Naive thymus-derived CD8-positive, alpha-beta T cell (primary cell): Measurements from ENCODE around the gene KITLG. TPM values are rescaled to one million over a fixed set of nuclear protein-coding genes. Genes with fewer than 3 reads are reported as not detected.
A peak's percentile ranks its signal among the peaks of the same experiment; 100 is the strongest.
"Not testable (repeated sequence)": the region's sequence is repeated elsewhere in the genome, so short reads cannot be mapped to it uniquely, and the experiment has no call there.

Experiments
- ATAC-seq, 2 donors: fragments of 150-1000 bp; cut with Tn5 transposase in 1 of 2; sonication (Bioruptor Pico), chemical (Tn5 transposase) in 1 of 2; 1 replicate in 1 of 2; 2 replicates in 1 of 2; pipeline ENCODE4 v1.10.0; 2021; ENCODE audit warnings: mild to moderate bottlenecking in 2 of 2, moderate library complexity in 2 of 2
- POLR2A ChIA-PET: fragments of 350-600 bp; sonication (Branson Sonifier 250); formaldehyde crosslinking; loops from one replicate; lab custom pipeline; 2021; ENCODE audit warnings: antibody characterized with exemption; lab: Charles Lee
- DNase-seq, 10 donors: peaks; one replicate each; pipeline versions ENCODE4 v3.0.0 to v3.0.0-alpha.2; 2020 to 2022
- H3K27ac Mint-ChIP-seq, 10 donors: one replicate each; pipeline ENCODE4 v1.8.0; 2020 to 2022; ENCODE audit warnings: mild to moderate bottlenecking in 10 of 10, mixed read lengths in 10 of 10, moderate library complexity in 4 of 10, inconsistent platforms in 1 of 10
- H3K27me3 Mint-ChIP-seq, 5 donors: one replicate each; pipeline ENCODE4 v1.8.0; 2021 to 2022; ENCODE audit warnings: mixed read lengths in 5 of 5
- H3K36me3 Mint-ChIP-seq, 3 donors: one replicate each; pipeline ENCODE4 v1.8.0; 2020 to 2022; ENCODE audit warnings: mixed read lengths in 3 of 3, mild to moderate bottlenecking in 2 of 3, inconsistent platforms in 1 of 3
- H3K4me1 Mint-ChIP-seq, 4 donors: one replicate each; pipeline ENCODE4 v1.8.0; 2021 to 2022; ENCODE audit warnings: mixed read lengths in 4 of 4
- H3K4me3 Mint-ChIP-seq, 10 donors: one replicate each; pipeline ENCODE4 v1.8.0; 2020 to 2022; ENCODE audit warnings: mild to moderate bottlenecking in 10 of 10, mixed read lengths in 10 of 10, moderate library complexity in 6 of 10, inconsistent platforms in 1 of 10
- H3K9me3 Mint-ChIP-seq, 9 donors: one replicate each; pipeline ENCODE4 v1.8.0; 2020 to 2022; ENCODE audit warnings: mixed read lengths in 9 of 9, mild to moderate bottlenecking in 3 of 9, inconsistent platforms in 1 of 9, moderate library complexity in 1 of 9
- polyA plus RNA-seq, 3 donors: library from polyadenylated mRNA; unstranded; fragments of 300-500 nt; fragmentation: Illumina TruSeq; gene quantifications; one replicate each; pipeline ENCODE4 v1.2.3, GENCODE V29; 2021
- total RNA-seq, 8 experiments: library from RNA in 2 of 8; stranded (reverse) in 2 of 8; gene quantifications; one replicate each; pipeline ENCODE4 v1.2.3 and lab custom pipeline; 2021 to 2026

KITLG gene
- total RNA-seq: under 1 TPM in 1 of 2 experiments, not detected in 1; 0.33 TPM
- not detected for polyA plus RNA-seq
- total RNA-seq (lab: John Stamatoyannopoulos, UW): 0 to 0.42 (median 0) reads per million in 6 experiments

- Mint-ChIP-seq H3K27me3 (peaks cover 13 to 40% (median 30%) of the 10 kb centered on the region in 5 donors), H3K36me3 (peaks cover 0 to 13% (median 0%) of the 10 kb centered on the region in 3 donors), H3K27ac (no peak within 1 kb of the TSS), H3K4me3 (peak within 1 kb of the TSS in 7 of 10 donors; percentile 14 to 67 (median 46)), H3K4me1 (peaks cover 1 to 14% (median 10%) of the 10 kb centered on the region in 4 donors), H3K9me3 (peaks cover 0 to 8% (median 1%) of the 10 kb centered on the region in 9 donors)
- DNase-seq (no peak), ATAC-seq (no peak)
- POLR2A ChIA-PET: no interaction called here
Measured at GRCh38 chr12:88580051-88580871, at the start of gene KITLG. TSS of gene KITLG (minus strand) at chr12:88580471. CDS start at chr12:88580278, 193 bp downstream.

GRCh38 chr12:88628856-88629509, 48.7 kb upstream of the KITLG start:
- ATAC-seq (no peak), DNase-seq (no peak)
- H3K36me3 Mint-ChIP-seq: no peaks in the 10 kb centered on the region
- peak overlapping the region in 1 of 10 donors; percentile 31 for H3K27ac Mint-ChIP-seq
- POLR2A ChIA-PET: no interaction called here
- H3K27me3 Mint-ChIP-seq: peaks cover 0 to 5% (median 0%) of the 10 kb centered on the region in 5 donors
- H3K4me3 Mint-ChIP-seq: no peak overlapping the region
- no peaks in the 10 kb centered on the region for H3K9me3 Mint-ChIP-seq
- no peaks in the 10 kb centered on the region for H3K4me1 Mint-ChIP-seq

- H3K36me3 Mint-ChIP-seq, H3K27ac Mint-ChIP-seq, DNase-seq, ATAC-seq, POLR2A ChIA-PET, H3K9me3 Mint-ChIP-seq, H3K4me3 Mint-ChIP-seq, H3K27me3 Mint-ChIP-seq, H3K4me1 Mint-ChIP-seq: not testable (repeated sequence)
Measured at GRCh38 chr12:88628035-88628434, 47.8 kb upstream of the KITLG start.

GRCh38 chr12:88627501-88627900, 47.2 kb upstream of the KITLG start:
- no peak overlapping the region for H3K27ac Mint-ChIP-seq
- no peak for ATAC-seq
- H3K4me3 Mint-ChIP-seq: no peak overlapping the region
- no peak for DNase-seq
- H3K27me3 Mint-ChIP-seq: peaks cover 0 to 5% (median 0%) of the 10 kb centered on the region in 5 donors
- peaks cover 0 to 2% (median 0%) of the 10 kb centered on the region in 9 donors for H3K9me3 Mint-ChIP-seq
- POLR2A ChIA-PET: no interaction called here
- H3K4me1 Mint-ChIP-seq: no peaks in the 10 kb centered on the region
- H3K36me3 Mint-ChIP-seq: no peaks in the 10 kb centered on the region

- H3K27me3 Mint-ChIP-seq: peaks cover 0 to 5% (median 0%) of the 10 kb centered on the region in 5 donors
- H3K36me3 Mint-ChIP-seq: no peaks in the 10 kb centered on the region
Measured at GRCh38 chr12:88625356-88625755, 45.1 kb upstream of the KITLG start.

GRCh38 chr12:88624911-88625310, 44.6 kb upstream of the KITLG start:
- Mint-ChIP-seq H3K9me3 (peaks cover 0 to 4% (median 2%) of the 10 kb centered on the region in 9 donors), H3K4me1 (no peaks in the 10 kb centered on the region), H3K4me3 (no peak overlapping the region), H3K36me3 (no peaks in the 10 kb centered on the region), H3K27ac (no peak overlapping the region), H3K27me3 (peaks cover 0 to 5% (median 0%) of the 10 kb centered on the region in 5 donors)
- no peak for DNase-seq
- POLR2A ChIA-PET: no interaction called here
- no peak for ATAC-seq

More at GRCh38 chr12:88625356-88625755, 45.1 kb upstream of the KITLG start:
- H3K4me1 Mint-ChIP-seq: no peaks in the 10 kb centered on the region
- POLR2A ChIA-PET: no interaction called here
- ATAC-seq (no peak), DNase-seq (no peak)
- no peak overlapping the region for H3K4me3 Mint-ChIP-seq
- H3K9me3 Mint-ChIP-seq: peaks cover 0 to 4% (median 2%) of the 10 kb centered on the region in 9 donors
- H3K27ac Mint-ChIP-seq: no peak overlapping the region

GRCh38 chr12:88623777-88624548, 43.7 kb upstream of the KITLG start:
- no peak for ATAC-seq
- H3K4me3 Mint-ChIP-seq: no peak overlapping the region
- peaks cover 0 to 11% (median 3%) of the 10 kb centered on the region in 9 donors for H3K9me3 Mint-ChIP-seq

GRCh38 chr12:88617352-88617751, 37.1 kb upstream of the KITLG start:
- ATAC-seq (no peak), DNase-seq (no peak)
- no peaks in the 10 kb centered on the region for H3K4me1 Mint-ChIP-seq
- H3K9me3 Mint-ChIP-seq: peaks cover 0 to 20% (median 4%) of the 10 kb centered on the region in 9 donors
- no peak overlapping the region for H3K27ac Mint-ChIP-seq
- H3K4me3 Mint-ChIP-seq: no peak overlapping the region
- H3K36me3 Mint-ChIP-seq: peaks cover 0 to 2% (median 0%) of the 10 kb centered on the region in 3 donors
- POLR2A ChIA-PET: no interaction called here
- H3K27me3 Mint-ChIP-seq: peaks cover 0 to 9% (median 4%) of the 10 kb centered on the region in 5 donors

More at GRCh38 chr12:88623777-88624548, 43.7 kb upstream of the KITLG start:
- Mint-ChIP-seq H3K4me1 (no peaks in the 10 kb centered on the region), H3K27me3 (peaks cover 0 to 5% (median 0%) of the 10 kb centered on the region in 5 donors), H3K36me3 (no peaks in the 10 kb centered on the region), H3K27ac (peak overlapping the region in 1 of 10 donors; percentile 11)
- DNase-seq: no peak
- POLR2A ChIA-PET: no interaction called here

- POLR2A ChIA-PET: no interaction called here
- H3K27ac Mint-ChIP-seq: no peak overlapping the region
- H3K4me1 Mint-ChIP-seq: no peaks in the 10 kb centered on the region
- H3K27me3 Mint-ChIP-seq: peaks cover 0 to 9% (median 4%) of the 10 kb centered on the region in 5 donors
- ATAC-seq (no peak), DNase-seq (no peak)
- peaks cover 0 to 2% (median 0%) of the 10 kb centered on the region in 3 donors for H3K36me3 Mint-ChIP-seq
- peaks cover 0 to 20% (median 3%) of the 10 kb centered on the region in 9 donors for H3K9me3 Mint-ChIP-seq
- H3K4me3 Mint-ChIP-seq: no peak overlapping the region
Measured at GRCh38 chr12:88615490-88615889, 35.2 kb upstream of the KITLG start.

GRCh38 chr12:88604646-88605045, 24.4 kb upstream of the KITLG start:
- Mint-ChIP-seq H3K9me3 (peaks cover 0 to 37% (median 19%) of the 10 kb centered on the region in 9 donors), H3K4me3 (no peak overlapping the region), H3K27ac (no peak overlapping the region), H3K36me3 (peaks cover 0 to 17% (median 0%) of the 10 kb centered on the region in 3 donors), H3K27me3 (peaks cover 0 to 5% (median 0%) of the 10 kb centered on the region in 5 donors), H3K4me1 (no peaks in the 10 kb centered on the region)
- ATAC-seq: no peak
- POLR2A ChIA-PET: no interaction called here
- no peak for DNase-seq

- no peaks in the 10 kb centered on the region for H3K36me3 Mint-ChIP-seq
- POLR2A ChIA-PET: no interaction called here
- ATAC-seq: no peak
- peaks cover 0 to under 1% (median 0%) of the 10 kb centered on the region in 5 donors for H3K27me3 Mint-ChIP-seq
- peaks cover 0 to 5% (median 3%) of the 10 kb centered on the region in 9 donors for H3K9me3 Mint-ChIP-seq
- no peak for DNase-seq
- no peak overlapping the region for H3K4me3 Mint-ChIP-seq
- H3K27ac Mint-ChIP-seq: no peak overlapping the region
- no peaks in the 10 kb centered on the region for H3K4me1 Mint-ChIP-seq
Measured at GRCh38 chr12:88600272-88600671, 20.0 kb upstream of the KITLG start.

GRCh38 chr12:88597365-88597764, 17.1 kb upstream of the KITLG start:
- Mint-ChIP-seq H3K4me3 (no peak overlapping the region), H3K27me3 (no peaks in the 10 kb centered on the region), H3K27ac (no peak overlapping the region), H3K4me1 (no peaks in the 10 kb centered on the region), H3K36me3 (peaks cover 0 to 2% (median 0%) of the 10 kb centered on the region in 3 donors), H3K9me3 (peaks cover 0 to 5% (median 0%) of the 10 kb centered on the region in 9 donors)
- POLR2A ChIA-PET: no interaction called here
- DNase-seq (no peak), ATAC-seq (no peak)
